GM12892 (cell line): ENCODE measurements around the gene LRFN4.

Experiments
- POLR2A ChIP-seq: IDR thresholded peaks from 2 replicates; pipeline ENCODE4 v1.6.1; 2011; ENCODE audit warnings: low read depth, low read length, control low read depth
- TAF1 ChIP-seq: IDR thresholded peaks from 2 replicates; pipeline ENCODE4 v1.6.1; 2011; ENCODE audit warnings: low read depth, mild to moderate bottlenecking, control low read depth, low read length, borderline replicate concordance

- no peak for TF ChIP-seq POLR2A
- TF ChIP-seq TAF1 = no peak
Measured at GRCh38 chr11:66846671-66847091, 10.2 kb upstream of the LRFN4 start.
